GM12878 (cell line): ENCODE data around the gene PIGU. TPM values are rescaled to one million over a fixed set of nuclear protein-coding genes. Genes with fewer than 3 reads are reported as not detected.

Experiments used
- BACH1 ChIP-seq: fragments of 450-650 bp; IDR thresholded peaks from 2 replicates; pipeline ENCODE4 v1.6.1; 2017; ENCODE audit warnings: mild to moderate bottlenecking, borderline replicate concordance
- BCL11A ChIP-seq: IDR thresholded peaks from 2 replicates; pipeline ENCODE4 v1.6.1; 2011; ENCODE audit warnings: low read depth, low read length
- DPF2 ChIP-seq: fragments of 450-650 bp; IDR thresholded peaks from 2 replicates; pipeline ENCODE4 v1.6.1; 2017; ENCODE audit warnings: mild to moderate bottlenecking
- ELK1 ChIP-seq: IDR thresholded peaks from 2 replicates; pipeline ENCODE4 v1.6.1; 2012; ENCODE audit warnings: low read depth, low read length, improper control_type of control experiment
- ESRRA ChIP-seq: IDR thresholded peaks from 2 replicates; pipeline ENCODE4 v1.6.1; 2012; ENCODE audit warnings: mild to moderate bottlenecking, low read length, improper control_type of control experiment
- HDAC2 ChIP-seq: fragments of 200-600 bp; sonication (generic); IDR thresholded peaks from 2 replicates; pipeline ENCODE4 v1.6.1; 2017
- MTA3 ChIP-seq: IDR thresholded peaks from 2 replicates; pipeline ENCODE4 v1.6.1; 2012; ENCODE audit warnings: low read length, inconsistent platforms, borderline replicate concordance
- MXI1 ChIP-seq: fragments of 150-350 bp; IDR thresholded peaks from 2 replicates; pipeline ENCODE4 v1.6.1; 2011; ENCODE audit warnings: low read depth, mild to moderate bottlenecking, inconsistent platforms, low read length, improper control_type of control experiment
- MYB ChIP-seq: fragments of 150-350 bp; IDR thresholded peaks from 2 replicates; pipeline ENCODE4 v1.6.1; 2014; ENCODE audit warnings: mild to moderate bottlenecking, low read depth, low read length, borderline replicate concordance
- MYC ChIP-seq: IDR thresholded peaks from 2 replicates; pipeline ENCODE4 v1.6.1; 2011; ENCODE audit warnings: mild to moderate bottlenecking, low read length, moderate library complexity, inconsistent platforms; ENCODE audit not compliant: insufficient read depth, insufficient replicate concordance, insufficient read length, severe bottlenecking
- NFIC ChIP-seq: IDR thresholded peaks from 2 replicates; pipeline ENCODE4 v1.6.1; 2012; ENCODE audit warnings: low read depth, mild to moderate bottlenecking, inconsistent platforms, low read length, moderate library complexity
- NFYB ChIP-seq: IDR thresholded peaks from 2 replicates; pipeline ENCODE4 v1.6.1; 2011; ENCODE audit warnings: low read depth, mild to moderate bottlenecking, low read length, improper control_type of control experiment, moderate library complexity; ENCODE audit not compliant: insufficient read depth
- PML ChIP-seq: IDR thresholded peaks from 2 replicates; pipeline ENCODE4 v1.6.1; 2012; ENCODE audit warnings: low read length, inconsistent platforms
- RB1 ChIP-seq: fragments of 450-650 bp; formaldehyde crosslinking; IDR thresholded peaks from 2 replicates; pipeline ENCODE4 v1.6.1; 2017; ENCODE audit warnings: mild to moderate bottlenecking, borderline replicate concordance
- RCOR1 ChIP-seq: conservative IDR thresholded peaks from 2 replicates; pipeline ENCODE4 v1.6.1; 2012; ENCODE audit warnings: low read depth, low read length, improper control_type of control experiment
- RUNX3 ChIP-seq: IDR thresholded peaks from 2 replicates; pipeline ENCODE4 v1.6.1; 2012; ENCODE audit warnings: low read length, inconsistent platforms
- SMAD5 ChIP-seq: IDR thresholded peaks from 2 replicates; pipeline ENCODE4 v1.6.1; 2016; ENCODE audit warnings: antibody characterized with exemption, low read depth
- SREBF1 ChIP-seq: IDR thresholded peaks from 2 replicates; pipeline ENCODE4 v1.6.1; 2012; ENCODE audit warnings: mild to moderate bottlenecking, low read length
- ZNF24 ChIP-seq: fragments of 450-650 bp; IDR thresholded peaks from 2 replicates; pipeline ENCODE4 v1.6.1; 2017; ENCODE audit warnings: antibody characterized with exemption, mild to moderate bottlenecking
- polyA plus RNA-seq, 11 experiments: library from polyadenylated mRNA; depleted of rRNA in 4 of 11; unstranded in 6 of 11; stranded (reverse) in 5 of 11; fragments of >200 nt; fragmentation: Nextera tagmentation in 4 of 11; fragmentation: Illumina TruSeq in 1 of 11; extraction: Ambion mirVana in 4 of 11; extraction: Trizol in 1 of 11; gene quantifications; 1 replicate in 1 of 11; 2 replicates in 10 of 11; pipeline versions ENCODE4 v1.2.1 to v1.2.3, GENCODE V29; 2011 to 2016; ENCODE audit warnings: inconsistent platforms in 2 of 11, missing spikeins in 2 of 11, low read depth in 1 of 11
- total RNA-seq, 4 experiments: library from RNA; depleted of rRNA in 3 of 4; stranded (reverse); fragments of >200 nt in 3 of 4; fragmentation: Illumina TruSeq in 1 of 4; extraction: Trizol in 1 of 4; gene quantifications; 2 replicates each; pipeline versions ENCODE4 v1.2.1 to v1.2.3, GENCODE V29; 2013 to 2021
- TF ChIP-seq, protein P1 (sequence below): fragments of 450-650 bp; formaldehyde crosslinking; IDR thresholded peaks from 2 replicates; pipeline ENCODE4 v1.5.0; 2022; ENCODE audit warnings: mild to moderate bottlenecking, missing genetic modification characterization
- TF ChIP-seq, protein P2 (sequence below): IDR thresholded peaks from 2 replicates; pipeline ENCODE4 v1.6.1; 2011; ENCODE audit warnings: mild to moderate bottlenecking, low read depth, low read length, moderate library complexity; ENCODE audit not compliant: insufficient replicate concordance
- TF ChIP-seq, protein P3 (sequence below): IDR thresholded peaks from 2 replicates; pipeline ENCODE4 v1.6.1; 2012; ENCODE audit warnings: low read length, inconsistent platforms

Gene PIGU
- total and polyA plus RNA-seq, 10 of the 15 experiments (the other 5 are each of a cell fraction or from before 2014, with no cell fraction given), result 4.1 to 88.2 (median 25.0) TPM

DNA sequence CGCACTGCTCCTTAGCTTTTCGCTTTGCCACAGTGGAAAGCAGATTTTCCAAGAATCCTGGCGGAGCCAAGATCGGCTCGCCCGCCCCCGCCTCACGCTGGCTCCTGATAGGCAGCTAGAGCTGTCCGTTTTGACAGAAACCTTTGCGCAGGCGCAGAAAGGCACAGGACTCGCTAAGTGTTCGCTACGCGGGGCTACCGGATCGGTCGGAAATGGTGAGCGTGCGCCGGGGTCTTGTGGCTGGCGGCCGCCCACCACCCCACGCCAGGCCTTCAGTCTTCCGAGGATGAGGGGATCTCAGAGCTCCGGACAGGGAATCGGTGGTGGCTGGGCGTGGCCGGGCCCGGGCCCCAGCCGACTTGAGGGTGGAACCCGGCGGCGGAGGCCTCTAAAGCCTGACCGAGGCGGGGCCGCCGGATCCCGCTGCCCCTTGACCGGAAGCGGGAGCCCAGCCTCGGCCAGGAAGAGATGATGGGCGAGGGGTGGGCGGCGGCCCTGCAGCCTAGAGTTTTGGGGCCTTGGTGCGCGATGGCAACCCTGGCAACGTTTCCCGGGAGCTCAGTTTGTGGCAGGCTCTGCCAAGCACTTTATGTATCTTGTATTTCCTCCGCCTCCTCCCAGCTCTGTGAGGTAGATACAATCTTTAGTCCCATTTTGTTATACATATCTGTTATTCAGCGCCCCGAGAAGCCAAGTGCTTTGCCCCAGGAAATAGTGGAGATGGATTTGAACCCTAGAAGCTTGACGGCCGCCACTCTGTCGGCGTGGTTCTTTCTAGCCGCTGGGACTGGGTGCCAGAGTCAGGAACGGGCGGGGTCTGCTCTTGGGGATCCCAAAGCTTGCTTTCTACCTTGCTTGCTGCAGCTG is 160.4 kb downstream of the PIGU start, which contains the start of gene DYNLRB1 (continued):
- no peak for TF ChIP-seq MYB
- TF ChIP-seq MXI1, result 0 out of 2 replicates have a peak, but pooled peaks have one; percentile 13
- TF ChIP-seq SREBF1, result no peak
- no peak for TF ChIP-seq NFIC
- TF ChIP-seq, protein P1, sequence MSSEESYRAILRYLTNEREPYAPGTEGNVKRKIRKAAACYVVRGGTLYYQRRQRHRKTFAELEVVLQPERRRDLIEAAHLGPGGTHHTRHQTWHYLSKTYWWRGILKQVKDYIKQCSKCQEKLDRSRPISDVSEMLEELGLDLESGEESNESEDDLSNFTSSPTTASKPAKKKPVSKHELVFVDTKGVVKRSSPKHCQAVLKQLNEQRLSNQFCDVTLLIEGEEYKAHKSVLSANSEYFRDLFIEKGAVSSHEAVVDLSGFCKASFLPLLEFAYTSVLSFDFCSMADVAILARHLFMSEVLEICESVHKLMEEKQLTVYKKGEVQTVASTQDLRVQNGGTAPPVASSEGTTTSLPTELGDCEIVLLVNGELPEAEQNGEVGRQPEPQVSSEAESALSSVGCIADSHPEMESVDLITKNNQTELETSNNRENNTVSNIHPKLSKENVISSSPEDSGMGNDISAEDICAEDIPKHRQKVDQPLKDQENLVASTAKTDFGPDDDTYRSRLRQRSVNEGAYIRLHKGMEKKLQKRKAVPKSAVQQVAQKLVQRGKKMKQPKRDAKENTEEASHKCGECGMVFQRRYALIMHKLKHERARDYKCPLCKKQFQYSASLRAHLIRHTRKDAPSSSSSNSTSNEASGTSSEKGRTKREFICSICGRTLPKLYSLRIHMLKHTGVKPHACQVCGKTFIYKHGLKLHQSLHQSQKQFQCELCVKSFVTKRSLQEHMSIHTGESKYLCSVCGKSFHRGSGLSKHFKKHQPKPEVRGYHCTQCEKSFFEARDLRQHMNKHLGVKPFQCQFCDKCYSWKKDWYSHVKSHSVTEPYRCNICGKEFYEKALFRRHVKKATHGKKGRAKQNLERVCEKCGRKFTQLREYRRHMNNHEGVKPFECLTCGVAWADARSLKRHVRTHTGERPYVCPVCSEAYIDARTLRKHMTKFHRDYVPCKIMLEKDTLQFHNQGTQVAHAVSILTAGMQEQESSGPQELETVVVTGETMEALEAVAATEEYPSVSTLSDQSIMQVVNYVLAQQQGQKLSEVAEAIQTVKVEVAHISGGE, result peak; percentile 58
- 0 out of 2 replicates have a peak, but pooled peaks have one; percentile 44 for TF ChIP-seq ELK1
- TF ChIP-seq BCL11A, result no peak
- peak; percentile 95 for TF ChIP-seq NFYB
- no peak for TF ChIP-seq PML
- 0 out of 2 replicates have a peak, but pooled peaks have one; percentile 21 for TF ChIP-seq RCOR1
- TF ChIP-seq RUNX3, result no peak; the same call in 1 of the 2 replicates
- TF ChIP-seq DPF2, result peak; percentile 83
- TF ChIP-seq RB1, result 0 out of 2 replicates have a peak, but pooled peaks have one; percentile 61
- no peak for TF ChIP-seq MYC
- TF ChIP-seq, protein P2, sequence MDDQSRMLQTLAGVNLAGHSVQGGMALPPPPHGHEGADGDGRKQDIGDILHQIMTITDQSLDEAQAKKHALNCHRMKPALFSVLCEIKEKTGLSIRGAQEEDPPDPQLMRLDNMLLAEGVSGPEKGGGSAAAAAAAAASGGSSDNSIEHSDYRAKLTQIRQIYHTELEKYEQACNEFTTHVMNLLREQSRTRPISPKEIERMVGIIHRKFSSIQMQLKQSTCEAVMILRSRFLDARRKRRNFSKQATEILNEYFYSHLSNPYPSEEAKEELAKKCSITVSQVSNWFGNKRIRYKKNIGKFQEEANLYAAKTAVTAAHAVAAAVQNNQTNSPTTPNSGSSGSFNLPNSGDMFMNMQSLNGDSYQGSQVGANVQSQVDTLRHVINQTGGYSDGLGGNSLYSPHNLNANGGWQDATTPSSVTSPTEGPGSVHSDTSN, result peak; percentile 96
- TF ChIP-seq ZNF24, result no peak
- no peak for TF ChIP-seq ESRRA
- 0 out of 2 replicates have a peak, but pooled peaks have one; percentile 11 for TF ChIP-seq HDAC2
- TF ChIP-seq, protein P3, sequence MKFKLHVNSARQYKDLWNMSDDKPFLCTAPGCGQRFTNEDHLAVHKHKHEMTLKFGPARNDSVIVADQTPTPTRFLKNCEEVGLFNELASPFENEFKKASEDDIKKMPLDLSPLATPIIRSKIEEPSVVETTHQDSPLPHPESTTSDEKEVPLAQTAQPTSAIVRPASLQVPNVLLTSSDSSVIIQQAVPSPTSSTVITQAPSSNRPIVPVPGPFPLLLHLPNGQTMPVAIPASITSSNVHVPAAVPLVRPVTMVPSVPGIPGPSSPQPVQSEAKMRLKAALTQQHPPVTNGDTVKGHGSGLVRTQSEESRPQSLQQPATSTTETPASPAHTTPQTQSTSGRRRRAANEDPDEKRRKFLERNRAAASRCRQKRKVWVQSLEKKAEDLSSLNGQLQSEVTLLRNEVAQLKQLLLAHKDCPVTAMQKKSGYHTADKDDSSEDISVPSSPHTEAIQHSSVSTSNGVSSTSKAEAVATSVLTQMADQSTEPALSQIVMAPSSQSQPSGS, result no peak
- no peak for TF ChIP-seq MTA3
- peak; percentile 80 for TF ChIP-seq SMAD5
- 0 out of 2 replicates have a peak, but pooled peaks have one; percentile 48 for TF ChIP-seq BACH1
